ENCODE results near the gene MARK4.
"Not testable (repeated sequence)": the region's sequence is repeated elsewhere in the genome, so short reads cannot be mapped to it uniquely, and the experiment has no call there.

The MARK4 gene

DNA sequence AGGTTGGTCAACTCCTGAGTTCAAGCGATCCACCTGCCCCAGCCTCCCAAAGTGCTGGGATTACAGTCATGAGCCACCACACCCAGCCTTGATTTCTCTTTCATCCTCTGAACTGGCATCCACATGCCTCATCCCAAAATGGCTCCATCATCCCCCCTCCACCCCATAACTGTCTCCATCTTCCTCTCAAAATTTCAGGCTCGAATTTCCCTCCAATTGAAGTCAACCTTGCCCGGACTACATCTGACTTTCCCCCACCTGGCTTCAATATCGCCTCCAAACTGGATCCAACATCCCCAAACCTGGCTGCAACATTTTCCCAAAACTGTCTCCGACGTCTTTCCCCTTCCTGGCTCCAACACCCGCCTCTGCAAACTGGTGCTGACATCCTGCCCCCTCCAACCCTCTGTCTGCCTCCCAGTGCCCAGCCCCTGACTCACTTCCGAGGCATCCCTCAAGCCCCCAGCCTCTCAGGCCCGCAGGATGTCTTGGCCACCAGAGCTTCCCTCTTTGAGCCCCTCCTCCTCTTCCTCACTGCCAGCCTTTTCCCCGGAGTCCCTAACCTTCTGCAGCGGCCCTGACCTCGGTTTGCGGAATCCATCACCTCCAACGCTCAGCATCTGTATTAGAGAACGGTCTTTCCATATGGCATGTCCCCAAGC lies 6.8 kb upstream of the MARK4 start:
- no peak for DNase-seq

DNA sequence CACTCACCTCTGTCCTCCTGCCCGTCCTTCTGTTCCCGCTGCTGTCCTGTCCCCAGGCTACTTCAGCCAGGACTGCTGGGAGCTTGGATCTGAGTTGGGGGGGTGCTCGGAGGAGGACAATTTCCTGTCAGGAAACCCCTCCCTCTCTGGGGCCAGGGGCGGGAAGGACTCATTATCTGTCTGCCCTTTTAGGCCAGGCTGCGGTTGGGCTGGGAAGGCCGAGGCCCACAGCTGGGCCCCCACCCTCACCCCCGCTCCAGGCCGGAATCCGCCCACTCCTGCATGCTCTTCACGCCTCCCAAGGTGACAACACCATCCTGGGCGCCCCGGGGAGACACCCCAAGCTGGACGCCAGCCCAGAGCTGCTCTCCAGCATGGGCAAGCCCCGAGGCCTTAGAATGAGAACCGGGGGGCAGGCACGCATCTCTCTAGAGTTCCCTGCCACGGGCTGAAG lies 5.7 kb upstream of the MARK4 start, which contains the start of gene EXOC3L2:
Gene EXOC3L2 (minus strand): TSS at position 74 of the 454 bp plus-strand sequence. CDS start 6,362 bp downstream, outside the sequence.
- no peak for DNase-seq

DNA sequence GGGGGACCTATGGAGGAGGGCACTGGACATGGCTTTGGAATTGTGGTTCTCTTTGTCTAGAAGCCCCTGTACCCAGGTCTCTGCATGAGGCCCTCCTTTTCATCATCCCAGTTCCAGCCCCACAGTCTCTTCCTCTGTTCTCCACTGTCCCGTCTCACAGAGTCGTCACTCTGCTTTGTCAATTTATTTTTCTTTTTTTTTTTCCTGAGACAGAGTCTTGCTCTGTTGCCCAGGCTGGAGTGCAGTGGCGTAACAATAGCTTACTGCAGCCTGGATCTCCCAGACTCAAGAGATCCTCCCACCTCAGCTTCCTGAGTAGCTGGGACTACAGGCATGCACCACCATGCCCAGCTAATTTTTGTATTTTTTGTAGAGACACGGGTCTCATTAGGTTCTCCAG lies 5.2 kb upstream of the MARK4 start:
- no peak for DNase-seq

DNA sequence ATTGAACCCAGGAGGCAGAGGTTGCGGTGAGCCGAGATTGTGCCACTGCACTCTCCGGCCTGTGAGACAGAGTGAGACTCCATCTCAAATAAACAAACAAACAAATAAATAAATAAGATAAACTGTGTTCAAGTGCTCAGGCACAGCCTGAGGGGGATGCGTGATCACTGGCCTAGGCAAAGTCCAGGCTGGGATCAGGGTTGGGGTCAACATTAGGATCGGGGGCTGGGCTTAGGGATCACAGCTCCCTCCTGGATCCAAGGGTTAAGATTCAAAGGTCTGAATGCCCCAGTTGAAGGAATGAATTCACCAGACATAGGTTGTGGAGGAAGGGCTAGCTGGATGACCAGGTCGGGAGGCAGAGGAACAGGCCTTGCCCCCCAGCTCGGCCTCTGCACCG lies 3.9 kb upstream of the MARK4 start:
- no peak for DNase-seq

DNA sequence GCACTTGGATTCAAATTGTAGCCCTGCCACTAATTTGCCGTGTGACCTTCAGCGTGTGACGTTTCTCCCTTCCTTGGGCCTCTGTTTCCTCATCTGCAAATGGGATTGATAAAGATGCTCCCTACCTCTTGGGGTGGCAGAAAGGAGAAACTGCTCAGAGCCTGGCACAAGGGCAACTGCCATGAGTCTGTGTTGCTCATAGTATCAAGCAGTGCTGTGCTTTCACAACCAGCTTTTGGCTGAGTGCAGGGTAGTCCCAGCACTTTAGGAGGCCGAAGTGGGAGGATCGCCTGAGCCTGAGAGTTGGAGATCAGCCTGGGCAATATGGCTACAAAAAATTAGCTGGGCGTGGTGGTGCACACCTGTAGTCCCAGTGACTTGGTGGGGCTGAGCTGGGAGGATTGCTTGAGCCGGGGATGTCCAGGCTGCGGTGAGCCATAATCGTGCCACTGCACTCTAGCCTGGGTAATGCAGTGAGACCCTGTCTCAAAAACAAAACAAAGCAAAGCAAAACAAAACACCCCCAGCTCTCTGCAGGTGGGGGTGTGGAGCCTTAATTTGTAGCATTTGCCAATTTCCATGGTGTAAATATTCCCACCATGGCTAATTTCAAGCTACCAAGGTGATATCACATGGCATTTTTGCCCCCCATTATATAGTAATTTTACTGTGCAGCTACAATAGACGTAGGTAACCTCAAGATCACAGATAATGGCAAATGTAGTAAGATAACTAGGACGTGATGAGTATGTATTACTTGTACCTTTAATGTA lies 1.6 kb upstream of the MARK4 start:
- no peak for DNase-seq

DNA sequence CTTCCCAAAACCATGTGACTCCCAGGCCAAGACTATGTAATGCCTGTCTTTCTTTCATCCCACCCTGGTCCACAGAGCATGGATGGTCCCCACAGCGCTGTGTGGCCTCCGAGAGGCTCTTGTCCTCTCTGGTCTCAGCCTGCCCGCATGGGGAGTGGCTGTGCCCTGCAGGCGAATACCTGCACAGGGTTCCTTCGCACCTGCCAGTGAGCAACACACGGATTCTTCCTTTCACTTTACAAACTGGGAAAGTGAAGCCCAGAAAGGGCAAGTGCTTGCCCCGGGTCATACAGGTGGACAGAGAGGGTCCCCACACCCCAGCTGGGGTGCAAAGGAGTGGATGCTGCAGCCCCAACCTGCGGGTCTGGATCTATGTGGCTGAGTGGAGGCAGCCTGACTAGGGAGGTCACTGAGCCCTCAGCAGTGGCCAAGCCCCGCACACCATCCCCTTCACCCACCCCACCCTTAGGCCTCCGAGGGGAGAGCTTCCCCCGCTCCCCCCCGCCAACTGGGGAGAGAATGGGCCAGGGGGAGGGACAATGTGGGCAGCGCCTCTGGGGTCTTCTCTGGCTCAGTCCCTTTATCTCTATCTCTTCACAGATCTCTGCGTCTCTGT lies 747 bp upstream of the MARK4 start:
- no peak for DNase-seq

DNA sequence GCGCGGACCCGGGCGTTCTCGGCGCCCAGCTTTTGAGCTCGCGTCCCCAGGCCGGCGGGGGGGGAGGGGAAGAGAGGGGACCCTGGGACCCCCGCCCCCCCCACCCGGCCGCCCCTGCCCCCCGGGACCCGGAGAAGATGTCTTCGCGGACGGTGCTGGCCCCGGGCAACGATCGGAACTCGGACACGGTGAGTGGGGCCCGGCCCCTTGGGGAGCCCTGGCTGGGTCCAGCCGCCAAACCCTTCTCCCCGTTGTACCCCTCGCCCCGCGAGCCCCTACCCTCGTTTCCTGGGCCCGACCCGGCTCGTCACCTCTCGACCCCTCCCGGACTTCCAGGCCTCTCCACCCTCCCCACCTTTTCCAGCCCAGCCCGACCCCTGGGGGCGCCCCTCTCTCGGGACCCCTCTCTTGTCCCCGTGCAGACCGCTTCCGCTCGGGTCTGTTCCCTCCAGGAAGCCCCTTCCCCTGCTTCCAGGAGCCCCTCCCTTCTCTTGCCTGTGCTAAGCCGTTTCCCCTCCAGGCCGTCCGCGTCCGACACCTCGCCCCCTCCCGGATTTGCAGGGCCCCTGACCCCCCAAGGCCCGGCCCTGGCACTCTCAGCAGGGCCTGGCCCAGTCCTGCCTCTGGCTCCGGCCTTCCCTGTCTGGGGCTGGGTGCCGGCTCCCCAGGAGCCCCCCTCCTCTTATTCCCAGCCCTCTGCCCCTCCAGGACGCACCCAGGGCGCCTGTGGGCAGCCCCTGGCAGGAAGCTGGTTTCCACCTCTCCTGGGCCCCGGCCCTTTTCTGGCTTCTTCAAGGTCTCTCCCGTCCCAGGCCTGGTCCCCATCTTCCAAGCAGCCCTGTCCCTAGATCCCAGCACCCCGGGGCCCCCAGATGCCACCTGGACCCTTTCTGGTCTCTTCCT lies 632 bp downstream of the MARK4 start:
- no peak for DNase-seq

DNA sequence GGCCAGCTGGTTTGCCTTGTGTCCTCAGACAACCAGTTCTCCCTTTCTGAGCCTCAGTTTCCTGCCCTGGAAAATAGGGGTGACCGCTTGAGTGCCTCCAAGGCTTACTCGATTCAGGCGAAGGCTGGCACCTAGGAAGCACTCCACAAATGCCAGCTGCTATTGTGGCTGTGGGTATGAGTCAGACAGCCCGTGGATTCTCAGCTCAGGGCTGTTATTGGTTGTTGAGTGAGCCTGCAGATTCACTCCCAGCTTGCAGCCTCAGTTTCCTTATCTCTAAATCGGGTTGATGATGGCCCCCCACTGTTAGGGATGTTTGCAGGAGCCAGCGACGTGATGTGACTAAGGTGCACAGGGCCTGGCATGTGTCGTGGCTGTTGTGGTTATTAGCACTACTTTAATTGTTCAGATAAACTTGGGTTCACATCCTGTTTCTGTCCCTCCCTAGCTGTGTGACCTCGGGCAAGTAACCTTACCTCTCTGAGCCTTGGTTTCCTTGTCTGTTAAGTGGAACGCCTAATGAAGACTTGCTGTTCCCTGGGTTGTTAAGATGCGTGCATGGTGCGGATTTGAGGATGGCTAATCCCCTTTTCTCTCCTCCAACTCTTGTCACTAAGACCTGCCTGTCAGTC lies 2.4 kb downstream of the MARK4 start:
- DNase-seq: no peak

DNA sequence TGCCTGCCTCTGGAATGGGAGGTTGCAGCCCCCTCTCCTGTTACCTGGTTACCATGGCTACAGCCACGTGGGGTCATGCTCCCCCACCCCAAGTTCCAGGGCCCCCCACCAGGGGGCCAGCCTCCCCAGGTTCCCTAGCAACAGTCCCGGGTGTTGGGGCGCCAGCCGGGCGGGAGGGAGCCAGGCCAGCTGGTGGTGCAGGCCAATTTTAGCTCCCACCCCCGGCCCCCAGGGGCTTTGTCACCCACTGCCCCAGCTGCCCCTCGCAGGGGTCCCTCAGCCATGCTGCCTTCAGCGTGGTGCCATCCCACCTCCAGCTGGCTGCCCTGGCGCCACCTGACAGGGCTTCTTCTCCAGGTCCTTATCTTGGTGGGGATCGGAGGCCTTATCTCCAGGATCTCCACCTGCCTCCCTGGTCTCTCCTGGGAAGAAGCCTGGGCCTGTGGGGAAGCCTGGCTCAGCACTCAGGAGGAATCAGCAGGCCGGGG lies 3.0 kb downstream of the MARK4 start:
- DNase-seq: no peak

DNA sequence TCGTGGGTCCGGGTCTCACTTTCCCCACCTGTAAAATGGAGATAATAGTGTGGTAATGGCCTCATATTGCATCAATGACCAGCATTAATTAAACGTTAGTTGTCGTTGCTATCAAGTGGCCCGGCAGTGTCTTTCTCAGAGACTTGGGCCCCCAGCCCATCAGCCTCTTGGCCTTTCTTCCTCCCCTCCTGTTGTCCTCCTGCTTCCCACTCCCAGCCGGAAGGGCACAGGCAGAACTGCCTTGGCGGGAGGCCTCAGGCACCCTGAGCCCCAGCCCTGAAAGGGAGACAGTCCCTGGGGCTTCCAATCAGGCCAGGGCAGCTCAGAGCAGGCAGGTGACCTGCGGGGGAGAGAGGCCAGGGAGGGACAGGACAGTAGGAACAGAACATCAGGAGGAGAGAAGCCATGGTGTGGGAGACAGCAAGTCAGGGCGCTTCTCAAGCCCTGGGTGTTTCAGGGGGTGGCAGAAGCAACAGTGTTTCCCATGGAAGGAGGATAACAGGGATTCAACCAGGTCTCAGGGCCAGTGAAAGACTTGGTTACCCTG lies 4.6 kb downstream of the MARK4 start:
- no peak for DNase-seq

DNA sequence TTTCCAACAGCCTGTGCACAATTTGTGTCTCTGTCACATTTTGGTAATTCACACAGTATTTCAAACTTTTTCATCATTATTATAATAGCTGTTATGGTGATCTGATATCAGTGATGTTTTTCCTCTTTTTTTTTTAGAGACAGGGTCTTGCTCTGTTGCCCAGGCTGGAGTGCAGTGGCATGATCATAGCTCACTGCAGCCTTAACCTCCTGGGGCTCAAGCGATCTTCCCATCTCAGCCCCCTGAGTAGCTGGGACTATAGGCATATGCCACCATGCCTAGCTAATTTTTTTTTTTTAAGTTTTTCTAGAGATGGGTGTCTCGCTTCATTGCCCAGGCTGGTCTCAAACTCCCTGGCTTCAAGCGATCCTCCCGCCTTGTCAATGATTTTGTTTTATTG lies 5.8 kb downstream of the MARK4 start:
- no peak for DNase-seq

DNA sequence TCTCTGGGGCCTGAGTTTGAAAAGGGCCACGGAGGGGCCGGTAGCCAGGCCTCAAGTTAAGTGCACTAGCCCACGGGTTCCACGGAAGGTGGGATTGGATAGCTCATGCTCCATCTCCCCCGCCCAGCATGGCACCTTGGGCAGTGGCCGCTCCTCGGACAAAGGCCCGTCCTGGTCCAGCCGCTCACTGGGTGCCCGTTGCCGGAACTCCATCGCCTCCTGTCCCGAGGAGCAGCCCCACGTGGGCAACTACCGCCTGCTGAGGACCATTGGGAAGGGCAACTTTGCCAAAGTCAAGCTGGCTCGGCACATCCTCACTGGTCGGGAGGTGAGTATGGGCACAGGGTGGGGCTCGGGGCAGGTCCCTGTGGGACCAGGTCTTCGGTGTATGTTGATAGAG lies 7.8 kb downstream of the MARK4 start:
- no peak for DNase-seq

DNA sequence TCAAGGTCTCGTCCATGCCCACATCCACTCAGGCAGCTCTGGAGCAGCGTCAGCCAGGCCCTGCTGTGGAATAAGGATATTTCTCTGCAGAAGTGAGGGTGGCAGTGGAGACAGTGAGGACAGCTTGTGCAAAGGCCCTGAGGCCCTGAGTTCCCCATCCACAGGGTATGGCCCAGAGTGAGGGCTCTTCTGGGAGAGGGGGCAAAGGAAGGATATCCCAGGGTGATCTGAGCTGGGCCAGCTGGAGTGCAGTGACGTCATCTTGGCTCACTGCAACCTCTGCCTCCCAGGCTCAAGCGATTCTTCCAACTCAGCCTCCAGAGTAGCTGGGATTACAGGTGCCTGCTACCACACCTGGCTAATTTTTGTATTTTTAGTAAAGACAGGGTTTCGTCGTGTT lies 11.5 kb downstream of the MARK4 start:
- no peak for DNase-seq

DNA sequence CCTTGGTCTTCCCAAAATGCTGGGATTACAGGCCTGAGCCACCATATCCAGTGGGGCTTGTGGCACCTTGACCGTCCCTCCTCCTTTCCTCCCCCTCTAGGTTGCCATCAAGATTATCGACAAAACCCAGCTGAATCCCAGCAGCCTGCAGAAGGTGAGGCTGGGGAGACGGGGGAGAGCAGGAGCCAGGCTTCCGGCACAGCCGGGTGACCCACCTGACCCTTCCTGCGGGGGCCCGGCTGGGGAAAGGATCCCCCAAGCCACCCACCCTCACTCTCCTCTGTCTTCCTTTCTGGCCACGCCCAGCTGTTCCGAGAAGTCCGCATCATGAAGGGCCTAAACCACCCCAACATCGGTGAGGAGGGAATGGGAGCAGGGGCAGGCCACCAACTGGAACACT lies 11.9 kb downstream of the MARK4 start:
- DNase-seq: no peak

DNA sequence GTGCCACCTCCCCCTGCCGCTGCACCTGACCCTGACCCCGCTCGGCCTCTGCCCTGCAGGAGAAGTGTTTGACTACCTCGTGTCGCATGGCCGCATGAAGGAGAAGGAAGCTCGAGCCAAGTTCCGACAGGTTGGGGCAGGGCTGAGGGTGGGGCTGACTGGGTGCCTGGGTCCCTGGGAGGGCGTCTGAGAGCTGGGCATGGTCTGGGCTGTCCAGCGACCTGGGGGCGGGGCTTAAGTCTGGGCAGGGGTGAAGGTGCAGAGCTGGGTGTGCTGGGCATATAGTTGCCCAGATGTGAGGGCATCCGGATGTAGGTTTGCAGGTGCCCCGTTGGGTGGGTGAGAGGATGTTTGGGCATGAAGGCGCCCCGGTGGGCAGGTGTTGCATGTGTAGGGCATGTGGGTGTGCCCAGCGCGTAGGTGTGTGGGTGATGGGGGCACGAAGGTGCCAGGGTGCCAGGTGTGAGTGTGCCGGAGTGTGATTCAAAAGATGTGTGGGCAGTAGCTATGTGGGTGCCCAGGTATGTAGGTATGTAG lies 13.8 kb downstream of the MARK4 start:
- DNase-seq: no peak

DNA sequence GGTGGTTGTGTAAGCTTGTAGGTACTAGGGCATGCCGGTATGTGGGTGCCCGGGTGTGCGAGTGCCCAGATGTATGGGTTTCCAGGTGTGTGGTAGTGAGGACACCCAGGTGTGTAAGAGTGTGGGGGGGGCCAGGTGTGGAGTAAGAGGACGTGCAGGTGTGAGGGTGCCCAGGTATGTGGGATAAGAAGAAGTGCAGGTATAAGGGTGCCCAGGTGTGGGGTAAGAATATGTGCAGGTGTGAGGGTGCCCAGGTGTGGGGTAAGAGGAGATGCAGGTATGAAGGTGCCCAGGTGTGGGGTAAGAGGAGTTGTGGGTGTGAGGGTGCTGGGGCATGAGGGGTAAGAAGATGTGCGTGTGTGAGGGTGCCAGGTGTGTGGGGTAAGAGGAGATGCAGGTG lies 14.3 kb downstream of the MARK4 start:
- no peak for DNase-seq

DNA sequence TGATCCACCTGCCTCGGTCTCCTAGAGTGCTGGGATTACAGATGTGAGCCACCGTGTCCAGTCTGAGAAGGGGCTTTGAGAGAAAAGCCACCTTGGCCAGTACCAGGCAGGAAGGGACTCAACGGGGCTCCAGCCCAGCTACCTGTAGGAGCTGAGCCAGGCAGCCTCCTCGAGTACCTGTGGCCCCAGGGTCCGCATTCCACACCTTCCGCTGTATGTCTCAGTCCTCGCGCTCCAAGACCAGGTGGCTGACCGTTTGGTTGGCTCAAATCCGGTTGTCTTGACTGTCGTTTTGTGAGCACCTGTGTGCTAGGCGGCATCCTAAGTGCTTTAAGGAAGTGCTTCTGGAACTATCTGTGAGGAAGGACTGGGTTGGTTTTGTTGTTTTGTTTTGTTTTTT lies 16.2 kb downstream of the MARK4 start:
- no peak for DNase-seq

DNA sequence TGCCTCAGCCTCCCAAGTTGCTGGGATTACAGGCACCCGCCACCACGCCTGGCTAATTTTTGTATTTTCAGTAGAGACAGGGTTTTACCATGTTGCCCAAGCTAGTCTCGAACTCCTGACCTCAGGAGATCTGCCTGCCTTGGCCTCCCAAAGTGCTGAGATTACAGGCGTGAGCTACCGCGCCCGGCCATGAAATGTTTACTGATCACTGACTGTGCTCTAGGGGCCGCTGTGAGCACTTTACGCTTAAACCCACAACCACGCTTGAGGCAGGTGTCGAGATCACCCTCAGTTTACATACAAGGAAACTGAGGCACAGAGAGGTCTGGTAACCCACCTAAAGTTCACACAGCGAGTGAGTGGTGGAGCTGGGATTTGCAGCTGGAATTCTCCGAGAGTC lies 18.9 kb downstream of the MARK4 start:
- DNase-seq: not testable (repeated sequence)

DNA sequence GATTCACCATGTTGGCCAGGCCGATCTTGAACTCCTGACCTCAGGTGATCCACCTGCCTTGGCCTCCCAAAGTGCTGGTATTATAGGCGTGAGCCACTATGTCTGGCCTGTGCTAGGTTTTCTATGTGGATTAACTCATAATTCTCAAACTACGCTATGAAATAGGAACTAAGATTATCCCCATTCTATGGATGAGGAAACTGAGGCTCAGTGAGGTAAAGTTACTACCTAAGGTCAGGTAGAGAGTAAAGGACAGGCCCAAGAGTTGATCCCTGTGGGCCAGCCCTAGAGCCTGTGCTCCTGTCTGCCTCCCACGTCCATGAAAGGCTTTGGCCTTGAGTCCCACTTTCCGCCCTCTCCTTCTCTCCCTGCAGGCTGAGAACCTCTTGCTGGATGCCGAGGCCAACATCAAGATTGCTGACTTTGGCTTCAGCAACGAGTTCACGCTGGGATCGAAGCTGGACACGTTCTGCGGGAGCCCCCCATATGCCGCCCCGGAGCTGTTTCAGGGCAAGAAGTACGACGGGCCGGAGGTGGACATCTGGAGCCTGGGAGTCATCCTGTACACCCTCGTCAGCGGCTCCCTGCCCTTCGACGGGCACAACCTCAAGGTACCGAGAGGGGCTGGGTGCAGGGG lies 20.1 kb downstream of the MARK4 start:
- DNase-seq: no peak

DNA sequence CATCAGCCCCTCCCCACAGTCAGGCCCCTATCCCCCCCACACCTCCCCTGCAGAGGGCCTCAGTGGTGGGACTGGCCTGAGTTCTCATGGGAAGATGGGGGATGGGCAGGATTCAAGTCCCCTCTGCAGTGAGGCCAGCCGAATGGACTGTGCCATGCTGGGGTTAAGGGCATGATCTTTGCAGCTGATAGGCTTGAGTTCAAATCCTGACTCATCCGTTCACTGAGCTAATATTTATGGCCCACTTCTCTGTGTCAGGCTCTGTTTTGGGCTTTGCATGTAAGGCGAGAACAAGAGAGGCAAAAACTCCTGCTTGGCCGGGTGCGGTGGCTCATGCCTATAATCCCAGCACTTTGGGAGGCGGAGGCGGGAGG lies 20.7 kb downstream of the MARK4 start:
- DNase-seq: no peak

DNA sequence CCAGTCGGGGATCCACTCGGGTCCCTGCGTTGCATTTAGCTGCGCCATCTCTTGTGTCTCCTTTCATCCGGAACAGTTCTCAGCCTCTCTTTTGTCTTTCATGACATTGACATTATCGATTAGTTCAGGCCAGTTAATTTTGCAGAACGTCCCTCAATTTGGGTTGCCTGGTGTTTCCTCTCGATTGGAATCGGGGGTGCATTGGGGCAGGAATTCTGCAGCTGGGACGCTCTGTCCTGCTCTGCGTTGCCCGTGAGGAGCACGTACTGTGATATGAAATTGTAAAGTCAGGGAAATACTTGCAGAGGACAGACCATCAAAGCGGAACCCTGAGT lies 22.4 kb downstream of the MARK4 start:
- no peak for DNase-seq
